ENCODE data around the gene PCDHA1.

- no peak for TF ChIP-seq POLR2AphosphoS5 (IDR thresholded peaks at IDR 0.05; ENCODE audit: insufficient read depth, low read depth, low read length)
- TF ChIP-seq CTCF (IDR thresholded peaks at IDR 0.05; ENCODE audit: extremely low read depth in 1 of 2, insufficient read depth in 1 of 2, low read depth in 1 of 2, low read length in 2 of 2): peak in 1 of 2 donors; percentile 13
- TF ChIP-seq POLR2A (IDR thresholded peaks at IDR 0.05; ENCODE audit: low read depth, low read length): no peak
- no peak for TF ChIP-seq JUN (IDR thresholded peaks at IDR 0.05; ENCODE audit: borderline replicate concordance, insufficient read depth, insufficient read length, low read depth)
- TF ChIP-seq EZH2 (IDR thresholded peaks at IDR 0.05; ENCODE audit: borderline replicate concordance, low read depth, low read length, severe bottlenecking): no peak
- no peak for TF ChIP-seq MAX (IDR thresholded peaks at IDR 0.05; ENCODE audit: insufficient read depth, insufficient read length)
- TF ChIP-seq MYC (IDR thresholded peaks at IDR 0.05; ENCODE audit: low read depth, low read length): no peak
- TF ChIP-seq GATA2 (IDR thresholded peaks at IDR 0.05; ENCODE audit: insufficient read depth, insufficient read length, low read depth, low read length): no peak
- no peak for TF ChIP-seq FOS (IDR thresholded peaks at IDR 0.05; ENCODE audit: borderline replicate concordance, insufficient read depth, low read length)
These were observed 15.0 kb downstream of the PCDHA1 start, which contains the start of gene PCDHA3 for GRCh38 chr5:140800816-140801493.
